Epidermal melanocyte (primary cell): Measurements from ENCODE around the gene ANKS1B.

Experiments
- DNase-seq: peaks from one replicate; pipeline ENCODE4 v3.0.0; 2011; ENCODE audit warnings: low spot score; ENCODE audit not compliant: insufficient read length

Gene ANKS1B

GRCh38 chr12:99201906-99202645 lies 782.7 kb downstream of the ANKS1B start:
- no peak for DNase-seq

- no peak for DNase-seq
These were observed 783.9 kb downstream of the ANKS1B start for GRCh38 chr12:99200711-99201384.

GRCh38 chr12:99195474-99195873 lies 789.3 kb downstream of the ANKS1B start:
- DNase-seq = no peak

- no peak for DNase-seq
These were observed 792.2 kb downstream of the ANKS1B start for GRCh38 chr12:99192489-99192888.

GRCh38 chr12:99176871-99177270 lies 807.9 kb downstream of the ANKS1B start:
- no peak for DNase-seq

- DNase-seq = no peak
These were observed 814.3 kb downstream of the ANKS1B start for GRCh38 chr12:99170461-99170860.

- DNase-seq = no peak
These were observed 814.7 kb downstream of the ANKS1B start for GRCh38 chr12:99170037-99170436.

- no peak for DNase-seq
These were observed 826.8 kb downstream of the ANKS1B start for GRCh38 chr12:99157946-99158345.

GRCh38 chr12:99154983-99155336 lies 829.8 kb downstream of the ANKS1B start:
- no peak for DNase-seq

- no peak for DNase-seq
These were observed 830.3 kb downstream of the ANKS1B start for GRCh38 chr12:99154216-99154982.

GRCh38 chr12:99153293-99153692 lies 831.4 kb downstream of the ANKS1B start:
- DNase-seq = no peak

GRCh38 chr12:99152337-99152736 lies 832.4 kb downstream of the ANKS1B start:
- no peak for DNase-seq

- DNase-seq = no peak
These were observed 833.0 kb downstream of the ANKS1B start for GRCh38 chr12:99151744-99152143.

GRCh38 chr12:99147130-99147529 lies 837.6 kb downstream of the ANKS1B start:
- DNase-seq = no peak

GRCh38 chr12:99146730-99147129 lies 838.0 kb downstream of the ANKS1B start:
- DNase-seq = no peak

- no peak for DNase-seq
These were observed 838.6 kb downstream of the ANKS1B start for GRCh38 chr12:99146185-99146584.

GRCh38 chr12:99142651-99143050 lies 842.1 kb downstream of the ANKS1B start:
- no peak for DNase-seq

GRCh38 chr12:99140017-99140720 lies 844.6 kb downstream of the ANKS1B start:
- no peak for DNase-seq

GRCh38 chr12:99138393-99138792 lies 846.3 kb downstream of the ANKS1B start:
- no peak for DNase-seq

- DNase-seq = no peak
These were observed 847.4 kb downstream of the ANKS1B start for GRCh38 chr12:99137124-99137855.

- no peak for DNase-seq
These were observed 848.2 kb downstream of the ANKS1B start for GRCh38 chr12:99136516-99136915.
